Fibroblast of lung (primary cell): Measurements from ENCODE around the gene DENND11.

Experiments used
- EZH2 ChIP-seq: IDR thresholded peaks from 2 replicates; pipeline ENCODE4 v1.5.1; 2012; ENCODE audit warnings: low read length, control low read depth, mild to moderate bottlenecking; ENCODE audit errors: missing control alignments
- TF ChIP-seq, protein P1 (sequence below), 2 donors: IDR thresholded peaks in 1 of 2; conservative IDR thresholded peaks in 1 of 2; 1 replicate in 1 of 2; 2 replicates in 1 of 2; pipeline ENCODE4 v1.5.1; 2011 to 2012; ENCODE audit warnings: low read length in 2 of 2, control low read depth in 1 of 2, inconsistent platforms in 1 of 2, low read depth in 1 of 2, mild to moderate bottlenecking in 1 of 2

DNA sequence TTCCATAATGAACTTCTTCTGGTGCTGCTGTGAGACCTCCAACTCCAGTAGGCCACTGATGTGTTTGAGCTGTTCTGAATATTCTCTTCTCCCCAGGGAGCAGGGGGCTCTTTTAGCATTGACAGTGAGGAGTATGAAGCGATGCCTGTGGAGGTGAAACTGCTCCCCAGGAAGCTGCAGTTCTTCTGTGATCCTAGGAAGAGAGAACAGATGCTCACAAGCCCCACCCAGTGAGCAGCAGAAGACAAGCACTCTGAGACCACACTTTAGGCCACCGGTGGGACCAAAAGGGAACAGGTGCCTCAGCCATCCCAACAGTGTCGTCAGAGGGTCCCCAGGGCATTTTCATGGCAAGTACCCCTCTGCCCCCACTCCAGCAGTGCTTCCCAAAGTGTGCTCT, 49.3 kb downstream of the DENND11 start:
- TF ChIP-seq, protein P1, sequence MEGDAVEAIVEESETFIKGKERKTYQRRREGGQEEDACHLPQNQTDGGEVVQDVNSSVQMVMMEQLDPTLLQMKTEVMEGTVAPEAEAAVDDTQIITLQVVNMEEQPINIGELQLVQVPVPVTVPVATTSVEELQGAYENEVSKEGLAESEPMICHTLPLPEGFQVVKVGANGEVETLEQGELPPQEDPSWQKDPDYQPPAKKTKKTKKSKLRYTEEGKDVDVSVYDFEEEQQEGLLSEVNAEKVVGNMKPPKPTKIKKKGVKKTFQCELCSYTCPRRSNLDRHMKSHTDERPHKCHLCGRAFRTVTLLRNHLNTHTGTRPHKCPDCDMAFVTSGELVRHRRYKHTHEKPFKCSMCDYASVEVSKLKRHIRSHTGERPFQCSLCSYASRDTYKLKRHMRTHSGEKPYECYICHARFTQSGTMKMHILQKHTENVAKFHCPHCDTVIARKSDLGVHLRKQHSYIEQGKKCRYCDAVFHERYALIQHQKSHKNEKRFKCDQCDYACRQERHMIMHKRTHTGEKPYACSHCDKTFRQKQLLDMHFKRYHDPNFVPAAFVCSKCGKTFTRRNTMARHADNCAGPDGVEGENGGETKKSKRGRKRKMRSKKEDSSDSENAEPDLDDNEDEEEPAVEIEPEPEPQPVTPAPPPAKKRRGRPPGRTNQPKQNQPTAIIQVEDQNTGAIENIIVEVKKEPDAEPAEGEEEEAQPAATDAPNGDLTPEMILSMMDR (conservative IDR thresholded peaks at IDR 0.05 in 1 of 2, IDR thresholded peaks at IDR 0.05 in 1 of 2; ENCODE audit: low read depth in 1 of 2, low read length in 2 of 2): no peak
- no peak for TF ChIP-seq EZH2
